Gastroesophageal sphincter (tissue), 4 donors: ENCODE data around the gene FRAT1. TPM values are rescaled to one million over a fixed set of nuclear protein-coding genes. Genes with fewer than 3 reads are reported as not detected.

ENCODE experiments used
- ATAC-seq: fragments of 150-250 bp; one replicate; pipeline ENCODE4 v1.9.1; 2016; ENCODE audit warnings: mild to moderate bottlenecking, moderate library complexity
- H3K27ac ChIP-seq, 4 donors: fragments of 200-600 bp; sonication (generic) in 3 of 4; 1 replicate in 3 of 4; 2 replicates in 1 of 4; pipeline ENCODE4 v1.5.1; 2016 to 2019
- H3K27me3 ChIP-seq: fragments of 200-600 bp; sonication (generic); one replicate; pipeline ENCODE4 v1.5.1; 2019
- H3K36me3 ChIP-seq, 2 donors: fragments of 200-600 bp; sonication (generic); one replicate each; pipeline ENCODE4 v1.5.1; 2019; ENCODE audit warnings: control low read depth in 1 of 2
- H3K4me1 ChIP-seq, 3 donors: fragments of 200-600 bp; sonication (generic); 1 replicate in 2 of 3; 2 replicates in 1 of 3; pipeline ENCODE4 v1.5.1; 2016 to 2019; ENCODE audit warnings: control low read depth in 2 of 3
- H3K4me3 ChIP-seq, 2 donors: fragments of 200-600 bp; sonication (generic); one replicate each; pipeline ENCODE4 v1.5.1; 2019; ENCODE audit warnings: mild to moderate bottlenecking in 1 of 2, moderate library complexity in 1 of 2
- H3K9me3 ChIP-seq, 3 donors: fragments of 200-600 bp; sonication (generic); one replicate each; pipeline ENCODE4 v1.5.1; 2017 to 2019; ENCODE audit warnings: control low read depth in 2 of 3
- CTCF ChIP-seq, 4 experiments: fragments of 200-600 bp in 2 of 4; fragments of 450-650 bp in 2 of 4; sonication (generic) in 1 of 4; IDR thresholded peaks; one replicate each; pipeline ENCODE4 v1.5.1; 2017 to 2019; ENCODE audit warnings: antibody characterized with exemption in 4 of 4, mild to moderate bottlenecking in 2 of 4, moderate library complexity in 2 of 4
- EP300 ChIP-seq: sonication (generic); formaldehyde crosslinking; IDR thresholded peaks from one replicate; pipeline ENCODE4 v1.6.1; 2017; ENCODE audit warnings: antibody characterized with exemption, mild to moderate bottlenecking
- POLR2A ChIP-seq, 2 donors: fragments of 450-650 bp; IDR thresholded peaks; one replicate each; pipeline ENCODE4 v1.6.1; 2017; ENCODE audit warnings: antibody characterized with exemption in 2 of 2, mild to moderate bottlenecking in 2 of 2, moderate library complexity in 1 of 2
- POLR2AphosphoS5 ChIP-seq: sonication (generic); formaldehyde crosslinking; IDR thresholded peaks from one replicate; pipeline ENCODE4 v1.6.1; 2017; ENCODE audit warnings: antibody characterized with exemption
- WGBS, 2 donors: methylation state at CpG; one replicate each; pipeline ENCODE4 v1.1.5; 2018; ENCODE audit warnings: low coverage in 1 of 2; 5-methylcytosine and 5-hydroxymethylcytosine counted together
- total RNA-seq, 4 donors: library from RNA; depleted of rRNA; stranded (reverse); fragments of >200 nt; gene quantifications; one replicate each; pipeline ENCODE4 v1.1.0, GENCODE V29; 2016

The FRAT1 gene
- total RNA-seq, 4 donors from 2014 or later: 5.1 to 8.0 (median 5.5) TPM

DNA sequence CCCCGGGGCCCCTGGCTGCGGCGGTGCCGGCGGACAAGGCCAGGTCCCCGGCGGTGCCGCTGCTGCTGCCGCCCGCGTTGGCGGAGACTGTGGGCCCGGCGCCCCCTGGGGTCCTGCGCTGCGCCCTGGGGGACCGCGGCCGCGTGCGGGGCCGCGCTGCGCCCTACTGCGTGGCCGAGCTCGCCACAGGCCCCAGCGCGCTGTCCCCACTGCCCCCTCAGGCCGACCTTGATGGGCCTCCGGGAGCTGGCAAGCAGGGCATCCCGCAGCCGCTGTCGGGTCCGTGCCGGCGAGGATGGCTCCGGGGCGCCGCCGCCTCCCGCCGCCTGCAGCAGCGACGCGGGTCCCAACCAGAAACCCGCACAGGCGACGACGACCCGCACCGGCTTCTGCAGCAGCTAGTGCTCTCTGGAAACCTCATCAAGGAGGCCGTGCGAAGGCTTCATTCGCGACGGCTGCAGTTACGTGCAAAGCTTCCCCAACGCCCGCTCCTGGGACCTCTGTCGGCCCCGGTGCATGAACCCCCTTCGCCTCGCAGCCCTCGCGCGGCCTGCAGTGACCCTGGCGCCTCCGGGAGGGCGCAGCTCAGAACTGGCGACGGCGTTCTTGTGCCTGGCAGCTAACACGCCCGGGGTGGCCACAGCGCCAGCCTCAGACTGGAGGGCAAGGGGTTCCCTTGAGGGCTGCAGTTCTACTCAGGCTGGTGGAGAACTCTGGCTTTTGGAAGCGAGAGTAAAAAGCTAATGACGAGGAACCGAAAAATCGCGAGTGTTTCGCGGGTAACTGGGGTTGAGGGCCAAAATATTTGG lies 804 bp downstream of the FRAT1 start:
- peak; percentile 18 for ATAC-seq
- TF ChIP-seq EP300 (no peak), POLR2A (IDR thresholded peaks at IDR 0.05) (no peak), CTCF (IDR thresholded peaks at IDR 0.05) (peak in 1 of 4 experiments; percentile 30), POLR2AphosphoS5 (no peak)
- WGBS, 2 donors: 9% methylated on average over 4 of the region's 83 CpGs; no CpG with 5 or more reads in 1 of the 2 donors

GRCh38 chr10:97320480-97321031 lies 1.5 kb downstream of the FRAT1 start:
- no peak for ATAC-seq
- peaks cover 0 to 34% (median 10%) of the 10 kb centered on the region in 3 donors for H3K4me1 ChIP-seq
- 26 to 42% methylated on average over 10 to 12 of the region's 24 CpGs for WGBS, 2 donors

More for the DNA sequence above, 804 bp downstream of the FRAT1 start:
- Histone ChIP-seq H3K27ac (peak overlapping the region in 3 of 4 donors; percentile 92 to 98 (median 94)), H3K27me3 (no peaks in the 10 kb centered on the region), H3K36me3 (no peaks in the 10 kb centered on the region), H3K4me1 (peaks cover 0 to 34% (median 10%) of the 10 kb centered on the region in 3 donors), H3K9me3 (no peaks in the 10 kb centered on the region), H3K4me3 (peak overlapping the region; percentile 76 to 86)

DNA sequence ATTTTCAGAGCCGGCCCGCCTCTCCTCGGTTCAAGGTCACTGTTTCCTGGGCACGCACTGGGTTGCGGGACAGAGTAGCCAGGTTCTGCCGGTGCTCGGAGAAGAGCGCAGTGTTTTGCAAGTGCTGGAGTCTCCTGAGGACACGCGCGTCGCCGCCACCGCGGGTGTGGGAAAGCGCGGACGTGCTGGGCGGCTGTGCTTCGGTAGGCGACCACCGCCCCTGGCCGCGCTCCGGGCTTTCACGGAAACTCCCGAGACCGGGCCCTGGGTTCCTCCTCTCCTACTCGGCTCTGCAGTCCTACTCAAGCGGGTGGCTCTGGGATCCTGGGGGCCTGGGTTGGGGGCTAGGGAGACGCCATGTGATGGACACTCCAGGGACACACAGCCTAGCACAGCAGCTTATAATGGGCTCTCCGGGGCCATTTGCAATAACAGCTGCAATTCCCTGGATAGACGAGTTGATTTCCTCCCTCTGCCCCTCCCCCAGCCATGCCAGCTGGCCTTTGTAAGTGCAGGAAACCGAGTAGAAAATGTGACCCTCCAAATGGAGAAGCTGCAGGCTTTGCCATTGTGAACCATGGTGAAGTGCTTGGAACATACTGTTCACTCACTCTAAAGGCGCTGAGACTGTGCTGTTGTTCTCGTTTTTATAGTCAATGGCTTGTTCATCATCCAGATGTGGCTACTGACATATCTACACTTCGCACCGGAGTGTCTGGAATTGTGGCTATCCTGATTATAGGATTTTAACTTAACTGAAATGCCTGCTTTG lies 2.1 kb downstream of the FRAT1 start:
- Histone ChIP-seq H3K4me1 (peaks cover 0 to 34% (median 10%) of the 10 kb centered on the region in 3 donors), H3K36me3 (no peaks in the 10 kb centered on the region), H3K9me3 (no peaks in the 10 kb centered on the region), H3K27me3 (no peaks in the 10 kb centered on the region), H3K27ac (peak overlapping the region in 3 of 4 donors; percentile 92 to 98 (median 94)), H3K4me3 (peak overlapping the region; percentile 76 to 86)
- no peak for TF ChIP-seq POLR2AphosphoS5
- TF ChIP-seq POLR2A (IDR thresholded peaks at IDR 0.05): peak; percentile 17 to 37
- no peak for ATAC-seq
- WGBS, 2 donors: 43 to 68% methylated on average over 5 to 12 of the region's 38 CpGs

More at GRCh38 chr10:97320480-97321031, 1.5 kb downstream of the FRAT1 start:
- Histone ChIP-seq H3K9me3 (no peaks in the 10 kb centered on the region), H3K36me3 (no peaks in the 10 kb centered on the region), H3K4me3 (peak overlapping the region; percentile 76 to 86), H3K27ac (peak overlapping the region in 3 of 4 donors; percentile 92 to 98 (median 94)), H3K27me3 (no peaks in the 10 kb centered on the region)
- TF ChIP-seq POLR2AphosphoS5 (no peak), EP300 (no peak), CTCF (IDR thresholded peaks at IDR 0.05) (no peak), POLR2A (IDR thresholded peaks at IDR 0.05) (no peak)

GRCh38 chr10:97321804-97322190 lies 2.7 kb downstream of the FRAT1 start:
- Histone ChIP-seq H3K36me3 (no peaks in the 10 kb centered on the region), H3K4me1 (peaks cover 0 to 34% (median 10%) of the 10 kb centered on the region in 3 donors), H3K27me3 (no peaks in the 10 kb centered on the region), H3K27ac (no peak overlapping the region), H3K9me3 (no peaks in the 10 kb centered on the region), H3K4me3 (no peak overlapping the region)
- WGBS, 2 donors: 89 to 90% methylated on average over 3 of the region's 3 CpGs
- TF ChIP-seq POLR2A (IDR thresholded peaks at IDR 0.05) (no peak), POLR2AphosphoS5 (no peak), EP300 (no peak), CTCF (IDR thresholded peaks at IDR 0.05) (no peak)
- no peak for ATAC-seq

- ATAC-seq: no peak
- H3K27ac ChIP-seq: no peak overlapping the region
- no peaks in the 10 kb centered on the region for H3K9me3 ChIP-seq
- TF ChIP-seq POLR2A (IDR thresholded peaks at IDR 0.05): no peak
- no peak for TF ChIP-seq POLR2AphosphoS5
- TF ChIP-seq CTCF (IDR thresholded peaks at IDR 0.05): no peak
- no peak for TF ChIP-seq EP300
- H3K4me1 ChIP-seq: peaks cover 0 to 30% (median 10%) of the 10 kb centered on the region in 3 donors
- peaks cover 0 to 10% of the 10 kb centered on the region in 2 donors for H3K36me3 ChIP-seq
- WGBS, 2 donors: 87 to 95% methylated on average over 2 to 3 of the region's 4 CpGs
- no peak overlapping the region for H3K4me3 ChIP-seq
- no peaks in the 10 kb centered on the region for H3K27me3 ChIP-seq
Measured at GRCh38 chr10:97323501-97323900, 4.4 kb downstream of the FRAT1 start.
